ENCODE data around the gene MRM2.

DNA sequence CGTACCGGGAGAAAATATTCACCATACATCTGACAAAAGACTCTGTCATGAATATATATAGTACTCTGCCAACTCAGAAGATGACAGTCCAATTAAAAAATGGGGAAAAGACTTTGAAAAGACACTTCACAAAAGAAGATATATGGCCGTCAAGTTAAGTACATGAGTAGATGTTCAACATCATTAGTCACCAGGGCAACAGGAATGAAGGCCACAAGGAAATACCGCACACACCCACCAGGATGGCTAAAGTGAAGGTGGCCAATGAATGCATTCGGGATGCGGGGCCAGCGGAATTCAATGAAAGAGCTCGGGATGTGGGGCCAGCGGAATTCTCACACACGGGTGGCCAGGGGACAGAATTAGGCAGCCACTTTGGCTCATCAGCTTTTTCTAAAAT, 51.5 kb downstream of the MRM2 start:
- TF ChIP-seq POLR2A (IDR thresholded peaks at IDR 0.05) = no peak
- TF ChIP-seq, protein P1, sequence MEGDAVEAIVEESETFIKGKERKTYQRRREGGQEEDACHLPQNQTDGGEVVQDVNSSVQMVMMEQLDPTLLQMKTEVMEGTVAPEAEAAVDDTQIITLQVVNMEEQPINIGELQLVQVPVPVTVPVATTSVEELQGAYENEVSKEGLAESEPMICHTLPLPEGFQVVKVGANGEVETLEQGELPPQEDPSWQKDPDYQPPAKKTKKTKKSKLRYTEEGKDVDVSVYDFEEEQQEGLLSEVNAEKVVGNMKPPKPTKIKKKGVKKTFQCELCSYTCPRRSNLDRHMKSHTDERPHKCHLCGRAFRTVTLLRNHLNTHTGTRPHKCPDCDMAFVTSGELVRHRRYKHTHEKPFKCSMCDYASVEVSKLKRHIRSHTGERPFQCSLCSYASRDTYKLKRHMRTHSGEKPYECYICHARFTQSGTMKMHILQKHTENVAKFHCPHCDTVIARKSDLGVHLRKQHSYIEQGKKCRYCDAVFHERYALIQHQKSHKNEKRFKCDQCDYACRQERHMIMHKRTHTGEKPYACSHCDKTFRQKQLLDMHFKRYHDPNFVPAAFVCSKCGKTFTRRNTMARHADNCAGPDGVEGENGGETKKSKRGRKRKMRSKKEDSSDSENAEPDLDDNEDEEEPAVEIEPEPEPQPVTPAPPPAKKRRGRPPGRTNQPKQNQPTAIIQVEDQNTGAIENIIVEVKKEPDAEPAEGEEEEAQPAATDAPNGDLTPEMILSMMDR (IDR thresholded peaks at IDR 0.05) = no peak

All from right lobe of liver (tissue), 4 donors.